HG03469 (cell line): Measurements from ENCODE around the gene LACTBL1.
"Not testable (repeated sequence)": the region's sequence is repeated elsewhere in the genome, so short reads cannot be mapped to it uniquely, and the experiment has no call there.

Source experiments
- ATAC-seq: cut with Tn5 transposase; IDR thresholded peaks from one replicate; pipeline ENCODE4 v1.9.1; 2021; ENCODE audit warnings: mild to moderate bottlenecking, moderate library complexity, moderate number of reproducible peaks; ENCODE audit not compliant: unreplicated experiment

Gene LACTBL1

GRCh38 chr1:22945171-22945570 lies 27.5 kb downstream of the LACTBL1 start:
- ATAC-seq: not testable (repeated sequence)

GRCh38 chr1:22944346-22945055 lies 28.2 kb downstream of the LACTBL1 start:
- ATAC-seq: no peak

- no peak for ATAC-seq
Observed at GRCh38 chr1:22941257-22941656, 31.4 kb downstream of the LACTBL1 start.

GRCh38 chr1:22936681-22937080 lies 36.0 kb downstream of the LACTBL1 start:
- no peak for ATAC-seq

GRCh38 chr1:22935433-22935832 lies 37.2 kb downstream of the LACTBL1 start:
- no peak for ATAC-seq

- ATAC-seq: no peak
Observed at GRCh38 chr1:22932803-22933470, 39.7 kb downstream of the LACTBL1 start.

- no peak for ATAC-seq
Observed at GRCh38 chr1:22930240-22930912, 42.3 kb downstream of the LACTBL1 start.

GRCh38 chr1:22925111-22925510 lies 47.6 kb downstream of the LACTBL1 start:
- no peak for ATAC-seq

- ATAC-seq: no peak
Observed at GRCh38 chr1:22922640-22923039, 50.0 kb downstream of the LACTBL1 start.

GRCh38 chr1:22921452-22922126 lies 51.1 kb downstream of the LACTBL1 start:
- no peak for ATAC-seq

- ATAC-seq: no peak
Observed at GRCh38 chr1:22920734-22921451, 51.8 kb downstream of the LACTBL1 start.

GRCh38 chr1:22920026-22920733 lies 52.5 kb downstream of the LACTBL1 start:
- ATAC-seq: no peak

- ATAC-seq: no peak
Observed at GRCh38 chr1:22919341-22920025, 53.2 kb downstream of the LACTBL1 start.

GRCh38 chr1:22918644-22919043 lies 54.0 kb downstream of the LACTBL1 start:
- ATAC-seq: no peak

- no peak for ATAC-seq
Observed at GRCh38 chr1:22917989-22918388, 54.7 kb downstream of the LACTBL1 start.

- ATAC-seq: no peak
Observed at GRCh38 chr1:22916471-22916820, 56.2 kb downstream of the LACTBL1 start.

- ATAC-seq: no peak
Observed at GRCh38 chr1:22915816-22916470, 56.7 kb downstream of the LACTBL1 start.

GRCh38 chr1:22915231-22915630 lies 57.4 kb downstream of the LACTBL1 start:
- ATAC-seq: no peak

GRCh38 chr1:22914633-22915217 lies 57.9 kb downstream of the LACTBL1 start:
- no peak for ATAC-seq
